GM19463 (cell line): ENCODE results near the gene KRT10.
"Not testable (repeated sequence)": the region's sequence is repeated elsewhere in the genome, so short reads cannot be mapped to it uniquely, and the experiment has no call there.

Source experiments
- ATAC-seq: cut with Tn5 transposase; IDR thresholded peaks from one replicate; pipeline ENCODE4 v1.9.1; 2021; ENCODE audit warnings: mild to moderate bottlenecking, moderate library complexity; ENCODE audit not compliant: unreplicated experiment

Gene KRT10

GRCh38 chr17:40822132-40822812 lies at the start of gene KRT10:
Gene KRT10 (minus strand): TSS chr17:40822614. CDS start chr17:40822585, 29 bp downstream.
- ATAC-seq, result no peak

- no peak for ATAC-seq
These were observed 48.9 kb upstream of the KRT10 start for GRCh38 chr17:40871316-40871715.

DNA sequence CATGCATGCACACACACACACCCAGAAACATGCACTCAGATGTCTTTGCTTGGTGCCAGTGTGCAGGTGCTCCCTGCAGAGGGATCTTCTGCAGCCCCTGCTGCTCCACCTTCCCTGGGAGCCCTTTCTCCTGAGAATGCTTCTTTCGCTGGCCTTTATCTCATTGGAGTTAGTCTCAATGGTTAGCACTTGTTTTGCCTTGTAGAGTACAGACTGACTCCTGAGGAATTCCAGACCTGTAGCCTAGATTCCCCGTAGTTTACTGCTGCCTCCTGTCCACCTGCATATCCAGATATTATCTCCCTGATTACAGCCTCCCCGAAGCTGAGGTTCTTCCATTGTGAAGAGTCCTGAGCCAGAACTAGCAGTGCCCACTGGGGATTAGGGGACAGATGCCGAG lies 47.7 kb upstream of the KRT10 start:
- ATAC-seq, result no peak

DNA sequence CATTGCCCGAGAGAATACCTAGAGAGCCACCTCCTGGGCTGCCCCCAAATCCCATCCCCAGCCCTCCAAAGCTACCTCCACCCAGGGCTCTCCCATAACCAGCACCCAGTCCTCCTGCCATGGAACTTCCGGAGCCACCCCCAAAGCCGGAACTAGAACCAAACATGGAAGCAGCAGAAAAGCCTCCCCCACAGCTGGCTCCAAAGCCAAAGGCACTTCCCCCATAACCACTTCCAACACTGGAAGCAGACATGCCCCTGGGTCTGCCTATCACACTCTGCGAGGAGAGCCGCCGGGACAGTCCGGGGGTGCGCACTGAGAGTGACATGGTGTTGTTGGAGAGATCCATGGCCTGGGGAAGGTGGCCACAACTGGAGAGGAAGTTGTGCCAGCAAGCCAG lies 44.4 kb upstream of the KRT10 start, which contains the start of gene KRT12:
Gene KRT12 (minus strand): TSS at position 386 of the 400 bp plus-strand sequence. CDS start 37 bp downstream, at position 349.
- ATAC-seq, result no peak

DNA sequence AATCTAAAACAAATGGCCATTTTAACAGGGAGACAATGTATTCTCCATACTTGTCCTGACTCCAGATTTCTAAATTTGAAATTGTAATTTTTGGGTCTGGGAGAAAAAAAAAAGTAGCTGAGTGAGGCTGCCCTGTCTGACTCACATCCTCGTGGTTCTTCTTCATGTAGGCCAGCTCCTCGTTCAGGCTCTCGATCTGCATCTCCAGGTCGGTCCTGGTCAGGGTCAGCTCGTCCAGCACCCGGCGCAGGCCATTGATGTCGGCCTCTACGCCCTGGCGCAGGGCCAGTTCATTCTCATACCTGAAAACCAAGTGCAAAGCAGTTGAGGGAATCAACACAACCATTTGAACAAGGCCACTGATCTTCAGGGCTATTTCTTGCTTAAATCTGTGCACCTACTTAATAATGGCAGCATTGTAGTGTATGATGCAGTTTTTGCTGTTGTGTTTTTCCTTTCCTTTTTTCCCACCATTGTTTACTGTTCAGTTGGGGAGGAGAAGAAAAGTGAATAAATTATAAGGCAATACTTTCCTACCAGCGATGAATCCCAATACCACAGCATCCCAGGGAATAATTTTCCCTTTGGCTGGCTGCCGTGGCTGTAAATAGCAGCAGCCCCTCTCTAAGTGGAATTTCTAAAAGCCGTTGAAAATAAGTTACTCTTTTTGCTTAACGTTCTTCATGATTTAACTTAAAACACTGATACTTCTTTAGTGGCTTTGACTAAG lies 42.4 kb upstream of the KRT10 start:
- ATAC-seq, result no peak

DNA sequence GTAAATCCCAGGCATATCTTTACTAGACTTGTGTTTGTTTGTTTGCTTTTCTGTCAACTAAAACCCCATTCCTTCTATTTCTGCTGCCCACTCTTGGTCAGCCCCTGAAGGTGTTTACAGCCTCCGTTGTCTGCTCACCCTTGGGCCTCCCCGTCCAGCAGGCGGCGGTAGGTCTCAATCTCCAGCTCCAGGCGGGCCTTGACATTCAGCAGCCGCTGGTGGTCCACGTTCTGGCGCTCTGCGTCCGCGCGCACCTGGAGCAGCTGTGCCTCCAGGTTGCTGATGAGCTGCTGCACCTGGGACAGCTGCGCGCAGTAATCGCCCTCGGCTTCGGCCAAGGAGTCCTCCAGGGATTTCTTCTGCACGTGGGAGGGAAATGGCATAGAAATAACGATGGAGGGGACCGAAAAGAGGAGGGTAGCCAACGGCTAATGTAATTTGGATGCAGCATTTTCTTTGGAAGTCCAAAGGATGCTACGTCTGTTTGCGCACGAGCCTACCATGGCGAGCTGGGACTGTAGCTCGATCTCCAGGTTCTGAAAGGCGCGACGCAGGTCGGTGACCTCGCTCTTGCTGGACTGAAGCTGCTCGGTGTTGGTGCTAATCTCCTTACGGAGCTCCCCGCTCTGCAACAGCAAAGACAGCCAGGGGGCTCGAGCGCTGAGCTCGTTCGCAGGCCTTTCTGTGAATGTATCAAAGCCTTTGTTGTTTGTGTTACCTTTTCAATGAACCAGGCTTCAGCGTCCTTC lies 40.7 kb upstream of the KRT10 start:
- no peak for ATAC-seq

- ATAC-seq, result no peak
These were observed 37.1 kb upstream of the KRT10 start for GRCh38 chr17:40859536-40859935.

GRCh38 chr17:40858667-40859066 lies 36.3 kb upstream of the KRT10 start:
- not testable (repeated sequence) for ATAC-seq

GRCh38 chr17:40857535-40857934 lies 35.1 kb upstream of the KRT10 start:
- no peak for ATAC-seq

DNA sequence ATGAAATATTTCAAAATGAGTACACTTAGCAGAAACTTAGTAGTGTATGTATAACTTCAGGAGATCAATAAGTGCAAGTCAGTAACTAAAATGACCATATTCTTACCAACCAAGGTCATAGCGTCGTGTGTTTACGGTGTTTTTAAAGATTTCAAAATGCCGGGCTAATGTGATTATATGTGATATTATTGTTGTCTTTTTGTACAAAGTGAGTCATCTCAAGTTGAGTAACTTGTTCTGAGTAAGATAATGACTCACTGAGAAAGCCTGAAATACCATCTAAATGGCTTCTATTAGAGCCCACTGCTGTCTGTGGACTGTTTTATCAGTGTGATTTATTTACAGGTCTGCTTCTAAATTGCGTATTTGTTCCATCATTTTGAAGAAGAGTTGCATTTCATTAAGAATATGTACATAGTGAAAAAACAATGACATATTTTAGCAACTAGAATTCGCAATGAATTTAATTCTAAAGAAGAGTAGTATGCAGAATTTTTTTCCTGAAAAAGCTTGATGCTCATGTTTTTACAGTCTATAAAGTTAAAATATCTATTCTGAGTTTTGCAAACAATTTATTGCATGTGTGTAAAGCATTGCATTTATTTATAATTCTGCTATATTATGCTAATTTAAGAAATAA lies 31.9 kb upstream of the KRT10 start:
- no peak for ATAC-seq

DNA sequence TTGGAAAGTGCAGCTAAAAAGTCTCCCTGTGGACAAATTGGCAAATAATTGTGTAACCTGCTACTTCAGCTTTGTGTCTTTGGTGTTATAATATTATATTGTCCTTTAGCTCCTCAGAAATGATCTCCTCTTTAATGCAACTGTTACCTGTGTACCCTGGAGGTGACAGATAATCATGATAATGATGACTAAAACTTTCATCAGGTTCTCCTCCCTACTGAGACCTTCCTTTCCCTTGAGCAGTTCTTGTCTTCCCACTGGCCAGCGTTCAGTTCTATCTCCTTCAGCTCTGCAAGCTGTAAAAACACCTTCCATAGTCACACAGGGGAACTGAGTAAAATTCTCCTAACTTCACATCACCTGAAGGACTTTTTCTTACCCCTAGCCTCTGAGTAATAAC lies 29.9 kb upstream of the KRT10 start:
- no peak for ATAC-seq

GRCh38 chr17:40850293-40850972 lies 28.0 kb upstream of the KRT10 start:
- ATAC-seq, result no peak

DNA sequence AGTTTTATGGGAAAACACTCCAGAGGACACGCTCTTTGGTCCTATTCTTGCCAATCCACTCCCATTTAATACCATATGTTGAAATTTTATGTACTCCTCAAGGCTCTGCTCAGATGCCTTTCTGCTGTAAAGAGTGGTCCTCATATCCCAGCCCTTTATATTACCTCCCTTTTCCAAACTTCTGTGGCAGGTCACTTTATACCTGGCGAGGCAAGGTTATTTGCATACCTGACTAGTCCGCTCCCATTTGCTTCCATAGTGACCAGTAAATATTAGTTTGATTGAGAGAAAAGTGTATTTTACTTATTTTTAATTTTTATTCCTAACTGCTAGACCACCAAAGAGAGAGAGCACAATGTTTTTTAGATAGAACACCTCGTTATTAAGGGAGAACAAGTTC lies 27.3 kb upstream of the KRT10 start:
- no peak for ATAC-seq

- no peak for ATAC-seq
These were observed 26.3 kb upstream of the KRT10 start for GRCh38 chr17:40848583-40849235.

DNA sequence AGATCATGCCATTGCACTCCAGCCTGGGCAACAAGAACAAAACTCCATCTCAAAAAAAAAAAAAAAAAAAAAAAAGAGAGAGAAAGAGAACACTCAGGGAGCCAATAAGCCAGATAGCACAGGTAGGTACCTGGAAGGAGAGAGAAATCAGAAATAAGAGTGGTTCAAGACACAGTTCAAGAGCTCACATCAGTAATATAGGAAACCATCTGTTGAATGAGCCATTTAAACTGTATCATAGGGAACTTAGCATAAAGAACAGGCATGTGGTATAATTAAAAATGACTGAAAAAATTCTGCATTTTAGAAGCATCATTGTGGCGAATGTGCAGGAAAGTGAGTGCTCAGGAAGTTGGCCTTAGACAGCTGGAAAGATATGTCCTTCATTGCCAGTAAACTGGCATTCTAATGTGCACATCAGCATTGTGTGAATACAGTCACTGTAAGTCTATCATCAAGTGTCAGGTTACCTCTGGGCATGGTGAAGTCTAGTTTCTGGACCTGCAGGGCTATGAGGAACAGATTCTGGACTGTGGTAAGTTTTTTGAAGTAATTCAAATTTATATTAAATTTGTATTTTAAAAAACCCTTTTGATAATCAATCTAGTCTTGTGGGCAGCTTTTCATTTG lies 24.2 kb upstream of the KRT10 start:
- ATAC-seq, result no peak

GRCh38 chr17:40844671-40845107 lies 22.3 kb upstream of the KRT10 start:
- no peak for ATAC-seq

DNA sequence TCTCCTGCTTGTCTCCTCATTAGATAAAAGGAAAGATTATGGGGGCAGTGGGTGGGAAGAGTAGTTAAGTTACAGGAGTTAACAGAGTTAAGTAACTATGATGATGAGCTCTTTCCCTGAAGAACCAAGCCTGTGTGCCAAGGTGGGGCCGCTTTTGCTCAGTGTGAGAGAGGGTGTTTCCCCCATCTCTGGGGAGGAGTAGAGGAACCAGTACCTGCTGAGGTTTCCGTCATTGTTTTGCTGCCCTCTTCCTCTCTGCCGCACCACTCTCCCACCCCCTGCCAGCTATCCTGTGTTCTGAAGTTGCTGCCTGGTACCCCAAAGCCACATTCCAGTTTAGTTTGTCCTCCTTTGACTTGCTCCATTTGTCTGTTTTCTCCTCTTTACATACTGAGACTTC lies 20.8 kb upstream of the KRT10 start:
- no peak for ATAC-seq

DNA sequence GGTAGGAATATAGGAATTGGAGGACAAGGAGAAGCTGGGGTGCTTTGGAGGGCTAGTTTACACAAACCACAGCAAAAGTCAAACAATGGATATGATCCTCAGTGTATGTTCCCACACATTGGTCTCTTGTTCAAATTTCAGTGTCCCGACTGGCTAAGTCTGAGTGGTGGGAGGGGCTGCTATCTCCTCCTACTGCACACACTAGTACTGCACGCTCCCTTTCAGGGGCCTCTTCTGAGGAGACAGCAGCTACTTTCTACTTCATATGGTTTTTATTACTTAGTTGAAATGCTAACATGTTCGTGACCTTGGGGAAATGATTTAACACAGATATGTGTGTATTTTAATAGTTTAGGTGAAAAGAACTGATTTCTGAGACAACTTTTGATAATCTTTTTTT lies 18.8 kb upstream of the KRT10 start:
- no peak for ATAC-seq

- no peak for ATAC-seq
These were observed 16.8 kb upstream of the KRT10 start for GRCh38 chr17:40839194-40839593.

GRCh38 chr17:40836020-40836419 lies 13.6 kb upstream of the KRT10 start:
- no peak for ATAC-seq
